GM19351 (cell line): Measurements from ENCODE around the gene KDM1A.

Experiments
- ATAC-seq: cut with Tn5 transposase; IDR thresholded peaks from one replicate; pipeline ENCODE4 v1.9.1; 2021; ENCODE audit warnings: mild to moderate bottlenecking, moderate library complexity; ENCODE audit not compliant: unreplicated experiment

KDM1A gene

GRCh38 chr1:23066075-23066474 is 46.8 kb downstream of the KDM1A start:
- no peak for ATAC-seq

DNA sequence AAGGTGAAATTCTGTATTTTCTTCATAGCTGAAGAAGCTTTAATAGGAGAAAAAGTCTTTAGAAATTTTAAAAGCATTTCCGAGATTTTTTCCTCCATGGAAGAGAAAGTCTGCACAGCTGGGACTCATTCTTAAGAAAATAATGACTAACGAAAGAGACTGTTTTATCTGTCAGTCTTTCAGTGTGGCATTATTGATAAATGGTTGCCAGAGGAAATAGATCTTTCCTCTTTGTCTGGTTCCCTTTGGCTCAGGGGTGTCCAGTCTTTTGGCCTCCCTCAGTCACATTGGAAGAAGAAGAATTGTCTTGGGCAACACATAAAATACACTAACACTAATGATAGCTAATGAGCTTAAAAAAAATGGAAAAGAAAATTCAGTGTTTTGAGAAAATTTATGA is 49.9 kb downstream of the KDM1A start:
- no peak for ATAC-seq

GRCh38 chr1:23069675-23070074 is 50.4 kb downstream of the KDM1A start:
- no peak for ATAC-seq

- ATAC-seq: no peak
These were observed 54.7 kb downstream of the KDM1A start for GRCh38 chr1:23074012-23074411.

DNA sequence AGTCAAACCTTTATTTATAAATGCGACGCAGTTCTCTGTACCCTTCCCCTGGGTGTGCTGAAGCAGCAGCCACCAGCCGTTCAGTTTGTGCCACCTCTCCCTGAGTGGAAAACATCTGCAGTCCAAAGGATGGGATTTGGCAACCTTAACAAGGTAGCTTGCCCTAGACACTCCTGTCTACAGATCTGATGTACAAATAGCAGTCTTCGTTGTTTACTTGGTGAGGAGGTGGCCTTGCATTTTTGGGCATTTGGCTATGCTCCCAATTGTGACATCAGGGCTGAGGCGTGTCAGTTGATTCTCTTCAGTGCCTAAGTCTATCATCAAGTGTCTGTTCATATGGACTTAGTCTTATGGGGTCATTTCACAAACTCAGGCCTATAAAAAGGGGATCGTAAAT is 59.8 kb downstream of the KDM1A start:
- ATAC-seq: no peak

DNA sequence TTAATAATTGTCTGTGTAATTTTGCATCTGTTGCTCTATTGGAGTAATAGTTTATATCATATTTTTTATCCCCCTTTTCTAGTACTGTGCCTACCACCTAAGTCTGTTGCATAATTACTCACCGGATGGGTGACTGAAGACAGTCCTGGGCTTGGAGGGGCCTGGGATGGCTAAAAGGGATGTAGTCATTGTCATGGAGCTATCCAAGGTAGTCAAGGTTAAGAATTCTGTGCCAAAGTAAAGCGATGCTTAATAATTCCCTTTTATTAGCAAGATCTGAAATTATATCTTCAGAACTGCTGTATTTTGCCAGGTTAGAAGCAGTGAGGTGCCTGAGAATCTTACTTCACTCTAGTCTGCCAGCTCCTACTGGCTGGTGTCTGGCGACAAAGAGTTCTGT is 61.6 kb downstream of the KDM1A start:
- no peak for ATAC-seq

DNA sequence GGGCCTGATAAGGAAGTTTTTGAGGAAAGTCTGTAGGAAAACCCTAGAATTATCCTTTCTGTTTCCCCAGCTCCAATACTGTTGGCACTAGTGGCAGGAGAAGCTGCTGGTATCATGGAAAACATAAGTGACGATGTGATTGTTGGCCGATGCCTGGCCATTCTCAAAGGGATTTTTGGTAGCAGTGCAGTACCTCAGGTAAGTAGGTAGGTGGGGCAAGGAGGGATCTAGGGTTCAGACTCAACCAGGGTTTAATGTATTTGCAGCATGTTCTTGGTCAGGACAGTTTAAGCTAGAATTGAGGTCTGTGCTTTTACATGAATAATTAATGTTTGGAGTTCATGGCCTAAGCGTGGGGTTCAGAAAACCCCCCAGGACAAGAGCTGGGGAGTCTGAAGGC is 62.1 kb downstream of the KDM1A start:
- no peak for ATAC-seq

DNA sequence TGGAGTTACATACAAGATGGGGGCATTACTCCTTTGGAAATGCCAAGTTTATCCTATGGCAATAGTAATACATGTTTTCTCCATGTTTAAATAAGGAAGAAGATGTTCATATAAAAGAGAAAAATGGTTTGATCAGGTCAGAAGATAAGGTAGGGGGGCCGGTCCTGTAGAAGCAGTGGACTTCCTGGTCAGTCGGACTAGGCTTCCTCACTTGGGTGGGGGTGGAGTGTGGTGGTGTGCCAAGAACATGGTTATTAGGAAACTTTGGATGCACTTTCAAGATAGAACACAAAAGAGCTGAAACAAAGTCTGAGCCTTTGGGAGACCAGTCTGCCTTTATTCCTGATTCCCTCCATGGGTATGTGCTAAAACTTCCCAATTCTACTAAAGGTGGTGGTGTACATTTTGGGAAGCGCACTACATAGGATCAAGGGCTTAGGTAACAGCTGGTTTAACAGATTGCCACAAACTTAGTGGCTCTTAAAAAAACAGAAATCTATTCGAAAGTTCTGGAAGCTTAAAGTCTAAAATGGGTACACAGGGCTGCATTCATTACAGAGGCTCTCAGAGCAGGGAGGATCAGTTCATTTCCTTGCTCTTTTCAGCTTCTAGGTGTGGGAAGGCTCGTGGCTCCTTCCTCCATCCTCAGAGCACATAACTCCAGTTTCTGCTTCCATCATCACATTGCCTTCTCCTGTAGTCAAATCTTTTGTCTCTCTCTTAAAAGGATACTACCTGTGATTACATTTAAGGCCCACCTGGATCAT is 64.6 kb downstream of the KDM1A start:
- ATAC-seq: no peak

- ATAC-seq: no peak
These were observed 65.6 kb downstream of the KDM1A start for GRCh38 chr1:23084880-23085279.

DNA sequence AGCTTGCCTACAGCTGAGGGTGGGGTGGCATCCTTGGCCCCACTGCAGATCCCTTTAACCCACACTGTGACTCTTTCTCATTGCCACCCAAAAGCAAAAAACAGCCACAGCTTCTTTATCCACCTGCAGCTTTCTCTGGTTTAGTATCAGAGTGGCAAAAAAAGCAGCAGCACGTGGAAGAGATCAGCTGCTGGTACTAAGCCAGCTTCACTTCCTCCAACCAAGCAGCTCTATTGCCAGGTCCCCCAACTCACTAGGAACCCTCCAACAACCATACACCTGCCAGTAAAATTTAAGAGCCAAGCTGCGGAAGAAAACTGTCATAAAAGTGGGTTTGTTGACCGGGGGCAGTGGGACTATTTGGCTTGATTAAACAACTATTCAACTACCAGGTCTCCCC is 66.4 kb downstream of the KDM1A start:
- ATAC-seq: no peak

DNA sequence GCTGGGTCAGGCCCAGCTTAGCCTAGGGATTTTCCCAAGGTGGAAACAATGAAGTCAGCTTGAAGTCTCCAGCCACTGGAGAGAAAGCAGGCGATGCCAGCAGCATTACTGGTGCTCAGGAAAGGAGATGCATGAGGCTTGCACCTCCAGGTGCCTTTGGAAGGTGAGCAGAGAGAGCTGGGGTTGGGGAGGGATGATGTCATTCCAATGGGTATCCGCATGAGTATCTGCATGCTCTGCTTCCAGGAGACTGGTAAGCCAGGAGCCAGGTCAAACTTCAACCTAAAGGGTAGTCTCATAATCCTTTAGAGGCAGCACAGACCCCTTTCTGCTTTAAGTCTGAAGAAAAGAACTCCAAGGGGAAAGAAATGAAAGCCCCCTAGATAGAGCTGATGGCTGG is 68.8 kb downstream of the KDM1A start:
- no peak for ATAC-seq

GRCh38 chr1:23090056-23090455 is 70.8 kb downstream of the KDM1A start:
- ATAC-seq: no peak

- ATAC-seq: no peak
These were observed 72.3 kb downstream of the KDM1A start for GRCh38 chr1:23091545-23091944.

DNA sequence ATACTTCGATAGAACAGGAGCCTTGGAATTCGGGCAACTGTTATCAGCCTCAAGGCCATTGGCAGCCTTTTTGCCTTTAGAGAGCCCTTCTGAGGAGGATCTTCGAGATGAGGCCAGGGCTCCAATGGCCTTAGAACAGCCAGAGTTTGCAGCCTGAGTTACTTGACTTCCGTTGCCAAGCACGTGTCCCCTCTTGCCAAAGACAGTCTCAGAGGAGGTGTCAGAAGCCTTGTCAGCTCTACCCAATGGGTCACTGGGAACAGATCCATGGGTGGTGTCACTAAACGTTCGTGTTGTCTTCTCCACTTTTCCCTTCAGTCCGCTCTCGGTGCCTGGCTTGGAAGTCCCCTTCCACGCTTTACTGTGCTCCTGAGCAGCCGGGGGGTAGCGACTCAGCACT is 73.2 kb downstream of the KDM1A start:
- ATAC-seq: no peak

- ATAC-seq: no peak
These were observed 78.0 kb downstream of the KDM1A start for GRCh38 chr1:23097316-23097715.

DNA sequence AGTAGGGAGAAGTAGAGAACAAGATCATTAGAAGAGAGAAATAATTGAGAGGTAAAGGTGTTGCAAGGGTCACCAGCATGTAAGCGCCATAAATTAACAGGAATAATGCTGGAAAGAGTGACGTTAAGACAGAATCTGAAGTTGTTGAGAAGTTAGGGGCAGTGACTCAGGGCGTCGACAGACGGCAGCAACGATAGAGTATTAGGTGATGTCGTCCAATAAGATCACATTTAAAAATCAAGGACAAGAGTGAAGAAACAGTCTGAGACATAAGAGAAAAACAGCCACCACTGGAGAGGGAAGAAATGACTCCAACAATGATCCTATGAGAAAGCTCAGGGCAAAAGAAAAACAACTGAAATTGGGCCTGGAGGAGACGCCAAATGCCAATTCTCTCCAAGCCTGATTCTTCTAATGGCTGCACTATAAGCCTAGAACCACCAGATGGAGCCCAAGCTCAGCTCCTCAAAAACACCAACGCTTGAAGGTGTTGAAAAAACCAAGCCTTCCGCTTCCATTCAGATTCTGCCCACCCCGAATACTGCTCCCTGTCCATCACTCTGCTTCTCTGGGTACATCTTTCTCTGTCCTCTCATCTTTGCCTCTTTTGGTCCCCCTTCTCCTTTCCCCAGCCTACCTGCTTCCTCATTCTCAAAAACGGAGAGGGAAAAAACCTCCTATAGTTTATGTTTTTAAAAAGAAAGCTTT is 79.3 kb downstream of the KDM1A start:
- ATAC-seq: no peak

DNA sequence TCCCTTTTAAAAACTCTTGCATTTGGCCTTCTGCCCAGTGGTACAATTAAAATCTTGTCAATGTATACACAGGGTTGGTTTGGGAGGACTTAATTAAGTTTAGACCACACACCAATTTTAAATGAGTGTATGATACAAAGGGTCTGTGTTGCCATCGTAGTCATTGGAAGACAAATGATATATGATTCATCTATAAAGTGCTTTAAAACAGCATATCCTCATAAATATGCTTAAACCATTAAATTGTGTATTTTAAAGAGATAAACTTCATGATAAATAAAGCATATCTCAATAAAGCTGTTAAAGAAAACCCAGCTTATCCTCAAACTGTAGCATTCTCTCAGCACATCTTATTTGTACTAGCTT is 79.9 kb downstream of the KDM1A start:
- no peak for ATAC-seq

DNA sequence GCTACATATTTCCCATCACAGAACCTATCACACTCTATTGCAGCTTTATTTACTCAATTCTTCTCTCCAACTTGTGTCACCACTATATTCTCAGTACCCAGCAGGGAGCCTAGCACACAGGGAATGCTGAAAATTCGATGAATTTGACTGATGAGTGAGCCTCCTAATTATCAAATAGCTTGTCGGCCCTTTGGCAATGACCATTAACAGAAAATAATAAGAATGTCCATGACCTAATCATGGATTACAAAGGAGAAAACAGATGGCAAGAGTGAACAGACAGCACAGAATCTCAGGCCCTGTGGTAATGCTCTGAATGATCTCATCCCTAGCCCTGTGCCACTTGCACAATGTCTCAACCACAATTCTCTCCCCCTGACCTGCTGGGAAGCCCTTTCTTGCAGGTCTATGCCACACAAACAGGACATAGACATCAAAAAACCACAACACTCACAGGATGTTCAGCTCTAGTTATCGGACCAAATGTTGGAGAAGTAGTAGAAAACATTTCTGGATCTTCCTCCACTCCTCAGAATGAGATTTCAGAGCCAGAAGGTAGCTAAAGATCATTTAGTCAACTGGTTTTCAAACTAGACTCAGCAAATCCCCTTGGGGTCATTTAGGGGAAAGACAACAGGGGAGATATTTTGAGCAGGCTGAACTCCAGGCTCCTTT is 80.9 kb downstream of the KDM1A start:
- no peak for ATAC-seq

DNA sequence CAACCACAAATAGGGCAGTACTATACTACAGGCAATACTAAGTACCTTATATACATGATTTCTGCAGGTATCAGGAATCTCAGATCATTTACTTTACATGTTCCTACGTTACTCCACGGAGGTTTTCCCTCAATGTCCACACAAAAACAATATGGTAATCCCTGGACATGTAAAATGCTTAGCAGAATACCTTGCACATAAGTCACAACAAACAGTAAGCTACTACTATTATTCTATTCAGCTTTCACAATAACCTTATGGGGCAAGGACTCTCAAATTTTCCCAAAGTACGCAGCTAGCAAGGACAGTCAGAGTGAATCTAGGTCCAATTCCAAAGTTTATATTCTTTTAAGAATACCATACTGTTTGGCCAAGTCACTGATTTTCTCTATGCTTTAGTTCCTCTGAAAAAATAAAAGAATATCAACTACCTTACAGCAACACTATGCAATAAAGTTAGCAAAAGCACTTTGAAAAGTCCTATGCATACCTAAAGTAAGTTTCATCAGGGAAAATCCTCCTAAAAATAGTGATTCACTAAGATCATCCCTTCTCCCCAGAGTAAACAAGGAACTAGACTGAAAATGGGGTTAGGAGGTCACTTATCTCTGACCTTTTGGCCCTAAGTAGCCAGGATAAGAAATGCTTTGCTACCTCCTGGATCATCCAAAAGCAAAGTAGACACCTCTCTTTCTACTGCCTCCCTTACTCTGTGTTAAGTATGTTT is 82.0 kb downstream of the KDM1A start:
- ATAC-seq: no peak

GRCh38 chr1:23101887-23102286 is 82.6 kb downstream of the KDM1A start:
- ATAC-seq: no peak

DNA sequence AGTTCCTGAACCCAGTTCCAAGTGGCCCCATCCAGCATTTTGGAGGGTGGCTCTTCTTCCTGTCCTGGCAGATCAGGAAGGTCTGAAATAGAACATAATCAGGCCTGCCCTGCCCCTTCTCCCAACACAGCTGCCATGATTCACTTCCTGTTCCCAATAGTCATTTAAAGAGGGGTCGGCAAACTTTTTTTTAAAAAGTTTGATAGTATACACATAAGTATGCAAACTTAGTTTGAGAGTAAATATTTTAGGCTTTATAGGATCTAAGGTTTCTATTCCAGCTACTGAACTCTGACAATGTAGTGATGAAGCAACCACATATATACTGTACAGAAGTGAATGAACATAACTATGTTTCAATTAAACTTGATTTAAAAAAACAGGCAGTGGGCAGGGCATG is 83.0 kb downstream of the KDM1A start:
- ATAC-seq: no peak
